NCI-H128 (cell line): ENCODE measurements around the gene EPHA2.
"Not testable (repeated sequence)": the region's sequence is repeated elsewhere in the genome, so short reads cannot be mapped to it uniquely, and the experiment has no call there.

Experiments used
- DNase-seq: peaks from one replicate; lab custom pipeline; 2025; ENCODE audit not compliant: unreplicated experiment; lab: John Stamatoyannopoulos, UW

EPHA2 gene

GRCh38 chr1:16155537-16156410, at the start of gene EPHA2:
Gene EPHA2 (minus strand): TSS chr1:16156069. CDS start chr1:16155932, 137 bp downstream.
- DNase-seq: no peak

- DNase-seq: no peak
Observed at GRCh38 chr1:16205334-16205671, 49.4 kb upstream of the EPHA2 start.

GRCh38 chr1:16204634-16205333, 48.9 kb upstream of the EPHA2 start:
- DNase-seq: peak; percentile 36

GRCh38 chr1:16204216-16204615, 48.3 kb upstream of the EPHA2 start:
- DNase-seq: no peak

- DNase-seq: no peak
Observed at GRCh38 chr1:16203550-16203949, 47.7 kb upstream of the EPHA2 start.

- no peak for DNase-seq
Observed at GRCh38 chr1:16202281-16203210, 46.7 kb upstream of the EPHA2 start.

- no peak for DNase-seq
Observed at GRCh38 chr1:16199700-16200099, 43.8 kb upstream of the EPHA2 start.

- no peak for DNase-seq
Observed at GRCh38 chr1:16199157-16199501, 43.3 kb upstream of the EPHA2 start.

- no peak for DNase-seq
Observed at GRCh38 chr1:16198444-16199156, 42.7 kb upstream of the EPHA2 start.

- DNase-seq: no peak
Observed at GRCh38 chr1:16196874-16197273, 41.0 kb upstream of the EPHA2 start.

- not testable (repeated sequence) for DNase-seq
Observed at GRCh38 chr1:16196139-16196538, 40.3 kb upstream of the EPHA2 start.

GRCh38 chr1:16195518-16195905, 39.6 kb upstream of the EPHA2 start:
- DNase-seq: no peak

GRCh38 chr1:16191916-16192546, 36.2 kb upstream of the EPHA2 start:
- no peak for DNase-seq

- DNase-seq: no peak
Observed at GRCh38 chr1:16191309-16191708, 35.4 kb upstream of the EPHA2 start.

GRCh38 chr1:16189921-16190621, 34.2 kb upstream of the EPHA2 start:
- DNase-seq: no peak

GRCh38 chr1:16189003-16189402, 33.1 kb upstream of the EPHA2 start:
- no peak for DNase-seq

GRCh38 chr1:16187748-16188401, 32.0 kb upstream of the EPHA2 start:
- DNase-seq: peak; percentile 44

GRCh38 chr1:16186655-16187235, 30.9 kb upstream of the EPHA2 start:
- no peak for DNase-seq
